Left lobe of liver (tissue), 2 donors: ENCODE results near the gene TEX44. TPM values are rescaled to one million over a fixed set of nuclear protein-coding genes. Genes with fewer than 3 reads are reported as not detected.

Experiments
- ATAC-seq: fragments of 200-7000 bp; cut with Tn5 transposase; one replicate; pipeline ENCODE4 v1.9.1; 2020; ENCODE audit warnings: mild to moderate bottlenecking, moderate library complexity
- DNase-seq: peaks from one replicate; pipeline ENCODE4 v3.0.0-alpha.2; 2020; ENCODE audit warnings: low spot score
- total RNA-seq: library from RNA; stranded (reverse); gene quantifications from one replicate; pipeline ENCODE4 v1.2.1, GENCODE V29; 2021
- donor health status: DM: no; HTN: no; CAD: no; lungs with moderate emphysema.
- donor health status: DM: no; HTN: yes; CAD: no.

TEX44 gene
- total RNA-seq, 1 donor from 2014 or later, result not detected

GRCh38 chr2:231604101-231604684, 11.5 kb downstream of the TEX44 start:
- ATAC-seq, result peak; percentile 68
- DNase-seq, result peak; percentile 61

- ATAC-seq, result peak; percentile 91
These were observed 12.3 kb downstream of the TEX44 start for GRCh38 chr2:231604685-231605606.

GRCh38 chr2:231605607-231606091, 13.0 kb downstream of the TEX44 start:
- ATAC-seq (no peak), DNase-seq (no peak)

More at GRCh38 chr2:231604685-231605606, 12.3 kb downstream of the TEX44 start:
- peak; percentile 98 for DNase-seq

- DNase-seq (no peak), ATAC-seq (no peak)
These were observed 14.3 kb downstream of the TEX44 start for GRCh38 chr2:231606941-231607340.

GRCh38 chr2:231611273-231612108, 18.8 kb downstream of the TEX44 start:
- ATAC-seq, result no peak
- no peak for DNase-seq

- ATAC-seq, result no peak
- DNase-seq, result no peak
These were observed 19.4 kb downstream of the TEX44 start for GRCh38 chr2:231612109-231612455.

GRCh38 chr2:231612456-231613330, 20.0 kb downstream of the TEX44 start:
- ATAC-seq (peak; percentile 83), DNase-seq (peak; percentile 83)

- peak; percentile 2 for ATAC-seq
- no peak for DNase-seq
These were observed 20.6 kb downstream of the TEX44 start for GRCh38 chr2:231613331-231613662.

- ATAC-seq, result peak; percentile 67
- peak; percentile 68 for DNase-seq
These were observed 21.2 kb downstream of the TEX44 start for GRCh38 chr2:231613663-231614558.

- DNase-seq (no peak), ATAC-seq (peak; percentile 12)
These were observed 21.9 kb downstream of the TEX44 start for GRCh38 chr2:231614559-231615057.

- DNase-seq, result no peak
- no peak for ATAC-seq
These were observed 22.5 kb downstream of the TEX44 start for GRCh38 chr2:231615058-231615671.

GRCh38 chr2:231616296-231616695, 23.6 kb downstream of the TEX44 start:
- ATAC-seq, result no peak
- no peak for DNase-seq

GRCh38 chr2:231617059-231617926, 24.6 kb downstream of the TEX44 start:
- no peak for ATAC-seq
- no peak for DNase-seq

- DNase-seq, result no peak
- no peak for ATAC-seq
These were observed 28.6 kb downstream of the TEX44 start for GRCh38 chr2:231621051-231621879.

GRCh38 chr2:231622963-231623362, 30.3 kb downstream of the TEX44 start:
- DNase-seq (no peak), ATAC-seq (no peak)

GRCh38 chr2:231626449-231626848, 33.8 kb downstream of the TEX44 start:
- ATAC-seq (no peak), DNase-seq (no peak)
